ENCODE results near the gene CHN1. TPM values are rescaled to one million over a fixed set of nuclear protein-coding genes. Genes with fewer than 3 reads are reported as not detected.
A peak's percentile ranks its signal among the peaks of the same experiment; 100 is the strongest.

CHN1 gene
- total RNA-seq, 4 donors from 2014 or later, result 0.66 to 4.7 (median 2.4) TPM

DNA sequence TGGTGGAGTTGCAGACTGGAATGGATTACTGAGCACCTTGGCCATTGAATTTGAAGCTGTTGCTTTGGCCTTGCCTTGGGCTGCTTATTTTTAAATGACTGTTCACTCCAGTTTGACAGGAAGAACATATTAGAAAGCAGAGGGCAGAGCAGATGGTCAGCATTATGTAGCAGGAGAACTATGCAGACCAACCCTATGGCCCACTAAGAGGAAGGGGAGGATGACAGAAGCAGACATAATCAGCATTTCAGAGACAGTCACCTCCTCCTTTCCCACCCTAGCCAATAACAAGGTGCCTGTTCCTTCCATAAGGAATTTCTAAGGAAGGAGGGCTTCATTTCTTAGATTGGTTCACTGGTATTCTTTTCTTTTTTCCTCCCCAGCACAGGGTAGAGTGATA lies 243.3 kb downstream of the CHN1 start:
- ATAC-seq, result no peak
- H3K36me3 ChIP-seq, result peaks cover 0 to 28% of the 10 kb centered on the region in 2 donors
- peak overlapping the region in 2 of 4 donors; percentile 56 to 58 for H3K4me3 ChIP-seq
- TF ChIP-seq POLR2A (IDR thresholded peaks at IDR 0.05), result no peak
- TF ChIP-seq, protein P1, sequence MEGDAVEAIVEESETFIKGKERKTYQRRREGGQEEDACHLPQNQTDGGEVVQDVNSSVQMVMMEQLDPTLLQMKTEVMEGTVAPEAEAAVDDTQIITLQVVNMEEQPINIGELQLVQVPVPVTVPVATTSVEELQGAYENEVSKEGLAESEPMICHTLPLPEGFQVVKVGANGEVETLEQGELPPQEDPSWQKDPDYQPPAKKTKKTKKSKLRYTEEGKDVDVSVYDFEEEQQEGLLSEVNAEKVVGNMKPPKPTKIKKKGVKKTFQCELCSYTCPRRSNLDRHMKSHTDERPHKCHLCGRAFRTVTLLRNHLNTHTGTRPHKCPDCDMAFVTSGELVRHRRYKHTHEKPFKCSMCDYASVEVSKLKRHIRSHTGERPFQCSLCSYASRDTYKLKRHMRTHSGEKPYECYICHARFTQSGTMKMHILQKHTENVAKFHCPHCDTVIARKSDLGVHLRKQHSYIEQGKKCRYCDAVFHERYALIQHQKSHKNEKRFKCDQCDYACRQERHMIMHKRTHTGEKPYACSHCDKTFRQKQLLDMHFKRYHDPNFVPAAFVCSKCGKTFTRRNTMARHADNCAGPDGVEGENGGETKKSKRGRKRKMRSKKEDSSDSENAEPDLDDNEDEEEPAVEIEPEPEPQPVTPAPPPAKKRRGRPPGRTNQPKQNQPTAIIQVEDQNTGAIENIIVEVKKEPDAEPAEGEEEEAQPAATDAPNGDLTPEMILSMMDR (IDR thresholded peaks at IDR 0.05 in 4 of 5, conservative IDR thresholded peaks at IDR 0.05 in 1 of 5), result no peak
- no peak for DNase-seq
- H3K9me3 ChIP-seq, result no peaks in the 10 kb centered on the region
- peaks cover 35 to 46% of the 10 kb centered on the region in 2 donors for H3K4me1 ChIP-seq
- H3K27ac ChIP-seq, result peak overlapping the region; percentile 78 to 91 (median 82)
- in situ Hi-C loops (cut with MboI; ENCODE audit: low sequenced_read_pairs in 4 of 4), result no loop called here
- intact Hi-C loops (cut with DNase I; ENCODE audit: low total_unique reads), result no loop called here
- no peaks in the 10 kb centered on the region for H3K27me3 ChIP-seq

DNA sequence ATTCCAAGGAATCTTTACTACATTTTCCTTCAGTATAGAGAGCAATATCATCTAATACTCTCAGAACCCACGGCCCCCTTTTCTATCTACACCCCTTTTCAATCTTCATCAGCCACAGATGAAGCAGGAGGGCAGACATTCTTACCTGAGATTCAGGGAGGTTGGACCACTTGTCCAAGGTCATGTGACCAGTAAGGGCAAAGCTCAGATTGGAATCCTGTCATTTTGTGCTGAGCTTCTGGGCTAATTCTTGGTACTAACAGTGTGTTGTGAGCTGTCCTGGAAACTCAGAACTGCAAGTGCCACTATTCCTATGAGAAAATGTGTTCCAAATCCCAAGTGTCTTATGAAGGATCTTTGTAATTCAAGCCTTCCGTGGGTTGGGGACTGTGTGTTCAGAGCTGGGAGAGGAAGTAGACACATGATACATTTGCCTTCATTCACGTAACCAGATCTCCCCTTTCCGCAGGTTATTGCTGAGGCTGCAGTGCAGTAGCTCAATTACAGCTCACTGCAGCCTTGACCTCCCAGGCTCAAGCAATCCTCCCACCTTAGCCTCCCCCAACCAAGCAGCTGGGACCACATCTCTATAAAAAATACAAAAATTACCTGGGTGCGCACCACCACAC lies 244.2 kb downstream of the CHN1 start:
- intact Hi-C loops (cut with DNase I; ENCODE audit: low total_unique reads) (no loop called here), in situ Hi-C loops (cut with MboI; ENCODE audit: low sequenced_read_pairs in 4 of 4) (no loop called here)
- Histone ChIP-seq H3K9me3 (no peaks in the 10 kb centered on the region), H3K27me3 (no peaks in the 10 kb centered on the region), H3K27ac (peak overlapping the region in 3 of 4 donors; percentile 79 to 91 (median 84)), H3K4me1 (peaks cover 35 to 44% of the 10 kb centered on the region in 2 donors), H3K4me3 (peak overlapping the region in 1 of 4 donors; percentile 58), H3K36me3 (peaks cover 0 to 37% of the 10 kb centered on the region in 2 donors)
- ATAC-seq, result peak; percentile 53 to 82
- DNase-seq, result peak; percentile 33 to 46
- no peak for TF ChIP-seq POLR2A (IDR thresholded peaks at IDR 0.05)
- TF ChIP-seq, protein P1 (IDR thresholded peaks at IDR 0.05 in 4 of 5, conservative IDR thresholded peaks at IDR 0.05 in 1 of 5), result no peak

DNA sequence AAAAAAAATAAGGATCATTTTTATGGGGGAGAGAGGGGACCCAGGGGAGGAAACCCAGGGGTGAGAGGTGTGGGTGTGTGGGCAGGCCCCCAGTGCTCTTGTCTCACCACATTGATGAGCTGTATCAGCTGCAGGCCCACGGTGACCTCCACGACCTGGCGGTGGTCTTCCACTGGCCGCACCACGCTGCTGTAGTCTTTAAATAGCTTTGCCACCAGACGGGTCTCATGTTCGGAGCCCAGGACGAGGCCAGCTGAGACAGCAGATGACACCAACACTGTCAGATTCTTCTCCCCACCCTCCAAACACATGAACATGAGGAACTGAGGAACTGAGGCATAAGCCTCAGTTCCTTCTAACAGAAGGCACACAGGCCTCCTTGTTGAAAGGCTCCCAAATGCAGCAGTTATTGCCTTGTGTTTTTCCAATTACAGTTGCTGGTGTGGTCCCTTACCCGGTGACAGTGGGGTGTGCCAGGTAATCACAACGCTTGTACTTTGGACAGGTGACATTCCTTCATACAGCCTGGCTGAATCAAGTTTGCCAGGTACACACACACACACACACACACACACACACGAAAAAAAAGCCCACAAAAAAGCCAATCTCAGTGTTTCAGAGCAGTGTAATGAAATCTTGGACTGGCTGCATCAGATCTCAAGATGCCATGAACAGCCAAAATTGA lies 245.7 kb downstream of the CHN1 start:
- H3K4me1 ChIP-seq, result peaks cover 31 to 35% of the 10 kb centered on the region in 2 donors
- intact Hi-C loops (cut with DNase I; ENCODE audit: low total_unique reads) (no loop called here), in situ Hi-C loops (cut with MboI; ENCODE audit: low sequenced_read_pairs in 4 of 4) (no loop called here)
- H3K27me3 ChIP-seq, result no peaks in the 10 kb centered on the region
- DNase-seq (no peak), ATAC-seq (no peak)
- TF ChIP-seq, protein P1 (IDR thresholded peaks at IDR 0.05 in 4 of 5, conservative IDR thresholded peaks at IDR 0.05 in 1 of 5), result no peak
- TF ChIP-seq POLR2A (IDR thresholded peaks at IDR 0.05), result no peak
- H3K4me3 ChIP-seq, result no peak overlapping the region
- H3K27ac ChIP-seq, result peak overlapping the region in 1 of 4 donors; percentile 91
- no peaks in the 10 kb centered on the region for H3K9me3 ChIP-seq
- peaks cover 0 to 37% of the 10 kb centered on the region in 2 donors for H3K36me3 ChIP-seq

DNA sequence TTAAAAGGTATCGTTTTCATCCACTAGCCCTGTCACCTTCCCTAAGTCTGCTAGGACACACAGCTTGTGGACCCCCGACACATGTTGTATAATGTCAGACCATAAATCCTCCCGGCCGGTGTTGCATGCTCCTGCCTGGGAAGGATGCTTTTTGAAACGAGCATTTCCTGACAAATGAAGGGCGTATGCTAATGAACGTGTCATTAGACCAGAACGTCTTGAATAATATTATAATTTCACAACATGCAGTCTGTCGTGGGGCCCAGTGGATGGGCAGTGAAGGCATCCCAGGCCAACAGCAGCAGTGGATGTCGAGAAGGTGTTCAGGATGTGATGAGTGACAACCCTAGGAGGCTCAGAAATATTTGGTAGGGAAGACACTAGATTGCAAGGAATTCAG lies 248.4 kb downstream of the CHN1 start:
- no peak for TF ChIP-seq POLR2A (IDR thresholded peaks at IDR 0.05)
- TF ChIP-seq, protein P1 (IDR thresholded peaks at IDR 0.05 in 4 of 5, conservative IDR thresholded peaks at IDR 0.05 in 1 of 5), result no peak
- Histone ChIP-seq H3K27ac (no peak overlapping the region), H3K4me3 (no peak overlapping the region), H3K36me3 (peaks cover 0 to 58% of the 10 kb centered on the region in 2 donors), H3K27me3 (no peaks in the 10 kb centered on the region), H3K9me3 (no peaks in the 10 kb centered on the region), H3K4me1 (peaks cover 7 to 28% of the 10 kb centered on the region in 2 donors)
- ATAC-seq (no peak), DNase-seq (no peak)
- in situ Hi-C loops (cut with MboI; ENCODE audit: low sequenced_read_pairs in 4 of 4) (no loop called here), intact Hi-C loops (cut with DNase I; ENCODE audit: low total_unique reads) (no loop called here)

All from gastrocnemius medialis (tissue), 4 donors.